PC-9 (cell line): ENCODE measurements around the gene GSG1L2. TPM values are rescaled to one million over a fixed set of nuclear protein-coding genes. Genes with fewer than 3 reads are reported as not detected.

ENCODE experiments used
- BruUV-seq: library from RNA; stranded (reverse); fragments of 400-500 nt; replicated peaks from 2 replicates; lab custom pipeline; 2021; lab: Mats Ljungman, UMichigan
- CTCF ChIA-PET: fragments of 300-600 bp; sonication (Branson Sonifier 250); formaldehyde crosslinking; loops from one replicate; lab custom pipeline; 2022; ENCODE audit warnings: antibody characterized with exemption; lab: Charles Lee
- POLR2A ChIA-PET: fragments of 300-600 bp; sonication (Branson Sonifier 250); formaldehyde crosslinking; loops from one replicate; lab custom pipeline; 2022; ENCODE audit warnings: antibody characterized with exemption; ENCODE audit not compliant: unreplicated experiment; lab: Charles Lee
- DNase-seq, 2 experiments: peaks; one replicate each; pipeline versions ENCODE4 v3.0.0 to v3.0.0-alpha.2; 2015 to 2022; ENCODE audit warnings: mixed read lengths in 1 of 2
- H2AFZ ChIP-seq: fragments of 200-600 bp; sonication (generic); 2 replicates; pipeline ENCODE4 v1.8.1; 2017; ENCODE audit warnings: antibody characterized with exemption
- H3F3A ChIP-seq: fragments of 200-600 bp; sonication (generic); 2 replicates; pipeline ENCODE4 v1.8.1; 2017; ENCODE audit warnings: antibody characterized with exemption, mild to moderate bottlenecking, low read depth; ENCODE audit not compliant: insufficient read depth
- H3K27ac ChIP-seq: fragments of 200-600 bp; sonication (generic); 2 replicates; pipeline ENCODE4 v1.6.1; 2016; ENCODE audit warnings: mixed run types
- H3K27me3 ChIP-seq: fragments of 200-600 bp; sonication (generic); 2 replicates; pipeline ENCODE4 v1.6.1; 2016; ENCODE audit warnings: low read depth, mixed run types; ENCODE audit not compliant: insufficient read depth
- H3K36me3 ChIP-seq: fragments of 200-600 bp; sonication (generic); 2 replicates; pipeline ENCODE4 v1.6.1; 2016; ENCODE audit warnings: low read depth, mixed run types
- H3K4me1 ChIP-seq: fragments of 200-600 bp; sonication (generic); replicated peaks from 2 replicates; pipeline ENCODE4 v1.6.1; 2016; ENCODE audit warnings: mixed run types; ENCODE audit not compliant: insufficient read depth
- H3K4me2 ChIP-seq: fragments of 200-600 bp; sonication (generic); 2 replicates; pipeline ENCODE4 v1.6.1; 2017; ENCODE audit warnings: mixed run types
- H3K4me3 ChIP-seq: fragments of 200-600 bp; sonication (generic); 2 replicates; pipeline ENCODE4 v1.6.1; 2016; ENCODE audit warnings: mixed run types
- H3K79me2 ChIP-seq: fragments of 200-600 bp; sonication (generic); 2 replicates; pipeline ENCODE4 v1.6.1; 2017; ENCODE audit warnings: low read depth, mixed run types
- H3K9me2 ChIP-seq: fragments of 200-600 bp; sonication (generic); 2 replicates; pipeline ENCODE4 v1.8.1; 2017; ENCODE audit warnings: mild to moderate bottlenecking; ENCODE audit not compliant: insufficient read depth
- H3K9me3 ChIP-seq: fragments of 200-600 bp; sonication (generic); 2 replicates; pipeline ENCODE4 v1.8.1; 2016; ENCODE audit warnings: low read depth; ENCODE audit not compliant: insufficient read depth
- H4K20me1 ChIP-seq: fragments of 200-600 bp; sonication (generic); 2 replicates; pipeline ENCODE4 v1.8.1; 2017; ENCODE audit not compliant: insufficient read depth
- CTCF ChIP-seq: fragments of 200-600 bp; sonication (generic); conservative IDR thresholded peaks from 2 replicates; pipeline ENCODE4 v1.6.1; 2017; ENCODE audit warnings: mixed run types, antibody characterized with exemption, mild to moderate bottlenecking, moderate library complexity
- EZH2 ChIP-seq: fragments of 200-600 bp; sonication (generic); IDR thresholded peaks from 2 replicates; pipeline ENCODE4 v1.8.0; 2017; ENCODE audit warnings: antibody characterized with exemption, low read depth
- intact Hi-C: fragments of 100-400 bp; cut with micrococcal nuclease; formaldehyde crosslinking; loops from one replicate; pipeline ENCODE4 v1.10.0; 2022; ENCODE audit not compliant: unreplicated experiment
- total RNA-seq: library from RNA; stranded (reverse); gene quantifications from 2 replicates; pipeline ENCODE4 v1.2.3, GENCODE V29; 2021

GSG1L2 gene
- total RNA-seq, 1 experiment from 2014 or later = not detected

- H3K27ac ChIP-seq = no peak overlapping the region
These were observed 28.3 kb upstream of the GSG1L2 start for GRCh38 chr17:9850151-9850550.

DNA sequence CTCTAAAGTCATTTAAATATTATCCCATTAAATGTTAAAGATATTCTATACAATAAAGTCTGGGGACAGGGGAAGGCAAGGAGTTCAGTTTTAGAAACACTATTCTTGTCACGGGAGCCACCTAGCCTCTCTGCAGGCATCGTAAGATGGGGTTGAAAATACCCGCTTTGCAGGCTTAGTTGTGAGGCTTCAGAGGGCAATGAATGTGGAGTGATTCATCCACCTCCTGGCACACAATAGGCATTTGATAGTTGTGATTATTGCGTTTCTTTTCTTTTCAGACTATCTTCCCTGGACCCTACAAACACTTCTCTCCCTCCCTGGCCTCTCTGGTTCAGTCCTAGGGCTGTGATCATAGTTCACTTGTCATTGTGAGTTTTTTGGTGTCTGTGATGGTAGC is 23.4 kb upstream of the GSG1L2 start:
- no peak overlapping the region for H3K4me2 ChIP-seq
- POLR2A ChIA-PET = no interaction called here
- no peak overlapping the region for H2AFZ ChIP-seq
- no peaks in the 10 kb centered on the region for H3K9me3 ChIP-seq
- no peaks in the 10 kb centered on the region for H3F3A ChIP-seq
- CTCF ChIA-PET = no interaction called here
- H4K20me1 ChIP-seq = no peaks in the 10 kb centered on the region
- no peak overlapping the region for H3K4me3 ChIP-seq
- H3K4me1 ChIP-seq = peaks cover 10% of the 10 kb centered on the region
- BruUV-seq = no TSS peak
- no peak overlapping the region for H3K27ac ChIP-seq
- TF ChIP-seq CTCF = no peak
- TF ChIP-seq EZH2 = no peak
- DNase-seq = no peak
- no peaks in the 10 kb centered on the region for H3K9me2 ChIP-seq
- no peaks in the 10 kb centered on the region for H3K27me3 ChIP-seq
- H3K36me3 ChIP-seq = no peaks in the 10 kb centered on the region
- intact Hi-C loops = no loop called here
- H3K79me2 ChIP-seq = no peaks in the 10 kb centered on the region

More at GRCh38 chr17:9850151-9850550, 28.3 kb upstream of the GSG1L2 start:
- POLR2A ChIA-PET = no interaction called here
- intact Hi-C loops = no loop called here
- no TSS peak for BruUV-seq
- CTCF ChIA-PET = no interaction called here
- no peaks in the 10 kb centered on the region for H3F3A ChIP-seq
- no peak overlapping the region for H2AFZ ChIP-seq
- no peak overlapping the region for H3K4me2 ChIP-seq
- no peaks in the 10 kb centered on the region for H3K36me3 ChIP-seq
- H3K9me3 ChIP-seq = no peaks in the 10 kb centered on the region
- no peaks in the 10 kb centered on the region for H3K27me3 ChIP-seq
- H3K79me2 ChIP-seq = no peaks in the 10 kb centered on the region
- no peak overlapping the region for H3K4me3 ChIP-seq
- no peaks in the 10 kb centered on the region for H4K20me1 ChIP-seq
- H3K9me2 ChIP-seq = no peaks in the 10 kb centered on the region
- H3K4me1 ChIP-seq = no peaks in the 10 kb centered on the region
- TF ChIP-seq CTCF (no peak), EZH2 (no peak)
- no peak for DNase-seq

GRCh38 chr17:9844153-9844552 is 22.3 kb upstream of the GSG1L2 start:
- intact Hi-C loops = no loop called here
- no peaks in the 10 kb centered on the region for H3K79me2 ChIP-seq
- no peak overlapping the region for H3K4me3 ChIP-seq
- no peaks in the 10 kb centered on the region for H4K20me1 ChIP-seq
- no TSS peak for BruUV-seq
- H3F3A ChIP-seq = peaks cover under 1% of the 10 kb centered on the region; the same call in 1 of the 2 replicates
- TF ChIP-seq CTCF (no peak), EZH2 (no peak)
- POLR2A ChIA-PET = no interaction called here
- no peaks in the 10 kb centered on the region for H3K36me3 ChIP-seq
- no peak overlapping the region for H2AFZ ChIP-seq
- H3K9me2 ChIP-seq = no peaks in the 10 kb centered on the region
- H3K4me2 ChIP-seq = no peak overlapping the region
- H3K4me1 ChIP-seq = peaks cover 16% of the 10 kb centered on the region
- H3K27ac ChIP-seq = no peak overlapping the region
- no peaks in the 10 kb centered on the region for H3K9me3 ChIP-seq
- no peak for DNase-seq
- H3K27me3 ChIP-seq = no peaks in the 10 kb centered on the region
- CTCF ChIA-PET = no interaction called here
